H9 (cell line): Measurements from ENCODE around the gene TBL1X. TPM values are rescaled to one million over a fixed set of nuclear protein-coding genes. Genes with fewer than 3 reads are reported as not detected.

Source experiments
- DNase-seq: peaks from one replicate; pipeline ENCODE4 v3.0.0-alpha.2; 2017
- H2AFZ ChIP-seq: one replicate; pipeline ENCODE4 v1.6.1; 2013; ENCODE audit warnings: mild to moderate bottlenecking, low read length, control low read depth, moderate library complexity
- H2AK5ac ChIP-seq: 2 replicates; pipeline ENCODE4 v1.6.1; 2013; ENCODE audit warnings: low read length, control low read depth, mixed read lengths; ENCODE audit not compliant: insufficient read length
- H2BK120ac ChIP-seq: one replicate; pipeline ENCODE4 v1.6.1; 2013; ENCODE audit warnings: low read depth, mild to moderate bottlenecking, low read length, control low read depth, inconsistent platforms; ENCODE audit not compliant: poor library complexity, severe bottlenecking
- H2BK12ac ChIP-seq: 2 replicates; pipeline ENCODE4 v1.6.1; 2013; ENCODE audit warnings: low read length, control low read depth, mixed read lengths, low read depth; ENCODE audit not compliant: insufficient read length
- H2BK15ac ChIP-seq: 2 replicates; pipeline ENCODE4 v1.6.1; 2013; ENCODE audit warnings: low read depth, low read length, control low read depth
- H2BK20ac ChIP-seq: one replicate; pipeline ENCODE4 v1.6.1; 2013; ENCODE audit warnings: low read depth, mild to moderate bottlenecking, low read length, control low read depth, inconsistent platforms; ENCODE audit not compliant: poor library complexity, severe bottlenecking
- H2BK5ac ChIP-seq: 2 replicates; pipeline ENCODE4 v1.6.1; 2013; ENCODE audit warnings: low read length, control low read depth, mixed read lengths; ENCODE audit not compliant: insufficient read length
- H3K14ac ChIP-seq: 2 replicates; pipeline ENCODE4 v1.6.1; 2013; ENCODE audit warnings: low read length, control low read depth; ENCODE audit not compliant: insufficient read depth
- H3K18ac ChIP-seq: 2 replicates; pipeline ENCODE4 v1.6.1; 2013; ENCODE audit warnings: low read depth, mild to moderate bottlenecking, mixed read lengths, low read length, control low read depth; ENCODE audit not compliant: insufficient read length
- H3K23ac ChIP-seq: 2 replicates; pipeline ENCODE4 v1.6.1; 2013; ENCODE audit warnings: low read length, control low read depth, mixed read lengths, low read depth; ENCODE audit not compliant: insufficient read length
- H3K23me2 ChIP-seq: 2 replicates; pipeline ENCODE4 v1.6.1; 2013; ENCODE audit warnings: low read depth, mild to moderate bottlenecking, mixed read lengths, low read length, control low read depth; ENCODE audit not compliant: insufficient read length, poor library complexity, severe bottlenecking
- H3K27ac ChIP-seq: 2 replicates; pipeline ENCODE4 v1.5.1; 2013; ENCODE audit warnings: low read length, control low read depth, mixed read lengths, low read depth; ENCODE audit not compliant: insufficient read length
- H3K27me3 ChIP-seq: 2 replicates; pipeline ENCODE4 v1.6.1; 2013; ENCODE audit warnings: low read length, control low read depth, inconsistent platforms; ENCODE audit not compliant: insufficient read depth
- H3K4ac ChIP-seq: 2 replicates; pipeline ENCODE4 v1.6.1; 2013; ENCODE audit warnings: low read depth, mild to moderate bottlenecking, control low read depth, inconsistent platforms, low read length, moderate library complexity
- H3K4me1 ChIP-seq: 2 replicates; pipeline ENCODE4 v1.6.1; 2013; ENCODE audit warnings: low read length, control low read depth, inconsistent platforms; ENCODE audit not compliant: insufficient read depth
- H3K4me2 ChIP-seq: 2 replicates; pipeline ENCODE4 v1.6.1; 2013; ENCODE audit warnings: low read length, control low read depth, mixed read lengths; ENCODE audit not compliant: insufficient read length, insufficient read depth
- H3K56ac ChIP-seq: 2 replicates; pipeline ENCODE4 v1.6.1; 2013; ENCODE audit warnings: low read depth, mild to moderate bottlenecking, mixed read lengths, low read length, control low read depth; ENCODE audit not compliant: insufficient read length
- H3K79me1 ChIP-seq: 2 replicates; pipeline ENCODE4 v1.6.1; 2013; ENCODE audit warnings: low read depth, mild to moderate bottlenecking, moderate library complexity, low read length, control low read depth, inconsistent platforms; ENCODE audit not compliant: insufficient read depth, poor library complexity, severe bottlenecking
- H3K79me2 ChIP-seq: 2 replicates; pipeline ENCODE4 v1.6.1; 2013; ENCODE audit warnings: low read length, control low read depth, inconsistent platforms; ENCODE audit not compliant: insufficient read depth
- H3K9ac ChIP-seq: 2 replicates; pipeline ENCODE4 v1.6.1; 2013; ENCODE audit warnings: low read length, control low read depth, mixed read lengths; ENCODE audit not compliant: insufficient read length; ENCODE audit errors: extremely low read depth
- H3K9me3 ChIP-seq: one replicate; pipeline ENCODE4 v1.6.1; 2013; ENCODE audit warnings: low read depth, low read length, inconsistent platforms; ENCODE audit not compliant: control insufficient read depth
- H3T11ph ChIP-seq: one replicate; pipeline ENCODE4 v1.6.1; 2013; ENCODE audit warnings: mild to moderate bottlenecking, low read length, control low read depth, inconsistent platforms
- H4K20me1 ChIP-seq: one replicate; pipeline ENCODE4 v1.6.1; 2013; ENCODE audit not compliant: control insufficient read depth, insufficient read length, insufficient read depth
- H4K5ac ChIP-seq: 2 replicates; pipeline ENCODE4 v1.6.1; 2013; ENCODE audit warnings: low read depth, mild to moderate bottlenecking, mixed read lengths, low read length, control low read depth; ENCODE audit not compliant: insufficient read length
- H4K8ac ChIP-seq: replicated peaks from 2 replicates; pipeline ENCODE4 v1.6.1; 2013; ENCODE audit warnings: low read length, control low read depth, mixed read lengths, low read depth; ENCODE audit not compliant: insufficient read length
- H4K91ac ChIP-seq: 2 replicates; pipeline ENCODE4 v1.6.1; 2013; ENCODE audit warnings: low read depth, mild to moderate bottlenecking, moderate library complexity, mixed read lengths, low read length, control low read depth; ENCODE audit not compliant: insufficient read length
- H3K27ac Mint-ChIP-seq, 3 experiments: 2 replicates in 2 of 3; 3 replicates in 1 of 3; pipeline ENCODE4 v1.8.0; 2020 to 2021; ENCODE audit warnings: mixed read lengths in 3 of 3, mild to moderate bottlenecking in 1 of 3, moderate library complexity in 1 of 3
- H3K27me3 Mint-ChIP-seq: 2 replicates; pipeline ENCODE4 v1.8.0; 2021; ENCODE audit warnings: low read depth, mild to moderate bottlenecking, moderate library complexity, mixed read lengths
- H3K36me3 Mint-ChIP-seq, 3 experiments: 2 replicates in 2 of 3; 3 replicates in 1 of 3; pipeline ENCODE4 v1.8.0; 2020 to 2021; ENCODE audit warnings: low read depth in 3 of 3, mixed read lengths in 3 of 3; ENCODE audit not compliant: insufficient read depth in 1 of 3
- H3K4me1 Mint-ChIP-seq, 2 experiments: 2 replicates each; pipeline ENCODE4 v1.8.0; 2020; ENCODE audit warnings: mixed read lengths in 2 of 2
- H3K4me3 Mint-ChIP-seq, 2 experiments: 2 replicates in 1 of 2; 3 replicates in 1 of 2; pipeline ENCODE4 v1.8.0; 2020 to 2021; ENCODE audit warnings: mild to moderate bottlenecking in 2 of 2, mixed read lengths in 2 of 2, moderate library complexity in 1 of 2
- H3K9me3 Mint-ChIP-seq, 2 experiments: 2 replicates in 1 of 2; 3 replicates in 1 of 2; pipeline ENCODE4 v1.8.0; 2020; ENCODE audit warnings: mild to moderate bottlenecking in 2 of 2, mixed read lengths in 2 of 2, moderate library complexity in 1 of 2
- CTCF ChIP-seq: fragments of 200-600 bp; sonication (generic); conservative IDR thresholded peaks from 3 replicates; pipeline ENCODE4 v1.8.0; 2021; ENCODE audit warnings: antibody characterized with exemption, mild to moderate bottlenecking
- WGBS: extraction: QIAGEN DNeasy Blood & Tissue Kit; methylation state at CpG from one replicate; pipeline ENCODE4 v1.1.7; 2013; ENCODE audit warnings: missing lambda C conversion rate, low lambda C conversion rate, mixed read lengths; ENCODE audit not compliant: insufficient read length; ENCODE audit errors: extremely low coverage; 5-methylcytosine and 5-hydroxymethylcytosine counted together
- total RNA-seq: library from RNA; stranded (reverse); gene quantifications from 2 replicates; pipeline ENCODE4 v1.2.1, GENCODE V29; 2021

Gene TBL1X
- total RNA-seq, 1 experiment from 2014 or later = 24.1 TPM

GRCh38 chrX:9431281-9431680, 33.6 kb upstream of the TBL1X start:
- Histone ChIP-seq H3K9ac (no peak overlapping the region), H3K23ac (no peak overlapping the region), H3K4me1 (peaks cover 2% of the 10 kb centered on the region; the same call in 1 of the 2 replicates), H3K4me2 (no peak overlapping the region), H2BK5ac (no peak overlapping the region), H3K27me3 (no peaks in the 10 kb centered on the region), H2AK5ac (no peak overlapping the region), H3K79me1 (no peaks in the 10 kb centered on the region), H3K9me3 (no peaks in the 10 kb centered on the region), H3K18ac (no peak overlapping the region), H3K56ac (no peak overlapping the region), H4K5ac (no peak overlapping the region), H3T11ph (no peak overlapping the region), H2BK120ac (no peak overlapping the region), H4K91ac (no peak overlapping the region), H3K79me2 (no peaks in the 10 kb centered on the region), H3K27ac (no peak overlapping the region), H2BK15ac (no peak overlapping the region), H3K23me2 (no peaks in the 10 kb centered on the region), H3K14ac (no peak overlapping the region), H4K20me1 (no peaks in the 10 kb centered on the region), H2AFZ (no peak overlapping the region), H2BK20ac (no peak overlapping the region), H4K8ac (no peak overlapping the region), H3K4ac (no peak overlapping the region), H2BK12ac (no peak overlapping the region)
- Mint-ChIP-seq H3K4me1 (peaks cover 6 to 9% of the 10 kb centered on the region in 2 experiments), H3K36me3 (peaks cover 0 to 2% (median 0%) of the 10 kb centered on the region in 3 experiments; a peak in 4 of 7 replicates), H3K4me3 (no peak overlapping the region), H3K27me3 (no peaks in the 10 kb centered on the region; the same call in 1 of the 2 replicates), H3K9me3 (peaks cover 7 to 30% of the 10 kb centered on the region in 2 experiments; a peak in 4 of 5 replicates), H3K27ac (no peak overlapping the region)
- TF ChIP-seq CTCF = no peak
- no CpG with 5 or more reads among the region's 4 CpGs for WGBS
- no peak for DNase-seq
